SU-DHL-6 (cell line): Measurements from ENCODE around the gene CARMIL1.

Experiments
- EZH2phosphoT487 ChIP-seq: fragments of 200-600 bp; sonication (generic), shearing (Covaris generic); conservative IDR thresholded peaks from 2 replicates; pipeline ENCODE4 v1.6.1; 2018; ENCODE audit warnings: mild to moderate bottlenecking, antibody characterized with exemption, low read length, moderate library complexity, mixed read lengths
- TF ChIP-seq, protein P1 (sequence below): fragments of 200-600 bp; sonication (generic); IDR thresholded peaks from one replicate; pipeline ENCODE4 v1.5.1; 2017; ENCODE audit warnings: antibody characterized with exemption, mild to moderate bottlenecking, low read length, moderate library complexity; ENCODE audit not compliant: insufficient read depth, poor library complexity, severe bottlenecking

GRCh38 chr6:25511376-25511775 is 232.2 kb downstream of the CARMIL1 start:
- TF ChIP-seq, protein P1, sequence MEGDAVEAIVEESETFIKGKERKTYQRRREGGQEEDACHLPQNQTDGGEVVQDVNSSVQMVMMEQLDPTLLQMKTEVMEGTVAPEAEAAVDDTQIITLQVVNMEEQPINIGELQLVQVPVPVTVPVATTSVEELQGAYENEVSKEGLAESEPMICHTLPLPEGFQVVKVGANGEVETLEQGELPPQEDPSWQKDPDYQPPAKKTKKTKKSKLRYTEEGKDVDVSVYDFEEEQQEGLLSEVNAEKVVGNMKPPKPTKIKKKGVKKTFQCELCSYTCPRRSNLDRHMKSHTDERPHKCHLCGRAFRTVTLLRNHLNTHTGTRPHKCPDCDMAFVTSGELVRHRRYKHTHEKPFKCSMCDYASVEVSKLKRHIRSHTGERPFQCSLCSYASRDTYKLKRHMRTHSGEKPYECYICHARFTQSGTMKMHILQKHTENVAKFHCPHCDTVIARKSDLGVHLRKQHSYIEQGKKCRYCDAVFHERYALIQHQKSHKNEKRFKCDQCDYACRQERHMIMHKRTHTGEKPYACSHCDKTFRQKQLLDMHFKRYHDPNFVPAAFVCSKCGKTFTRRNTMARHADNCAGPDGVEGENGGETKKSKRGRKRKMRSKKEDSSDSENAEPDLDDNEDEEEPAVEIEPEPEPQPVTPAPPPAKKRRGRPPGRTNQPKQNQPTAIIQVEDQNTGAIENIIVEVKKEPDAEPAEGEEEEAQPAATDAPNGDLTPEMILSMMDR, result no peak
- TF ChIP-seq EZH2phosphoT487, result no peak
